ENCODE measurements around the gene PPFIA1.

- no peak for TF ChIP-seq CTCF (IDR thresholded peaks at IDR 0.05)
- no peak for TF ChIP-seq MAX (CRISPR knock-in tag; IDR thresholded peaks at IDR 0.05)
- no peak for TF ChIP-seq ESRRA (CRISPR knock-in tag; IDR thresholded peaks at IDR 0.05; ENCODE audit: borderline replicate concordance)
- no peak for TF ChIP-seq OVOL2 (CRISPR knock-in tag; IDR thresholded peaks at IDR 0.05; ENCODE audit: borderline replicate concordance)
- TF ChIP-seq SP1 (CRISPR knock-in tag; conservative IDR thresholded peaks at IDR 0.05): no peak
- TF ChIP-seq NR2C2 (CRISPR knock-in tag; IDR thresholded peaks at IDR 0.05): no peak
- TF ChIP-seq SMAD3 (CRISPR knock-in tag; IDR thresholded peaks at IDR 0.05; ENCODE audit: borderline replicate concordance): no peak
- TF ChIP-seq ETV6 (CRISPR knock-in tag; IDR thresholded peaks at IDR 0.05): no peak
- no peak for TF ChIP-seq GABPB1 (CRISPR knock-in tag; IDR thresholded peaks at IDR 0.05)
- TF ChIP-seq NR1H2 (CRISPR knock-in tag; IDR thresholded peaks at IDR 0.05): no peak
- no peak for TF ChIP-seq FOXK1 (CRISPR knock-in tag; IDR thresholded peaks at IDR 0.05)
- TF ChIP-seq USF2 (CRISPR knock-in tag; IDR thresholded peaks at IDR 0.05): no peak
- TF ChIP-seq ZNF138 (CRISPR knock-in tag; conservative IDR thresholded peaks at IDR 0.05): no peak
These were observed 106.1 kb downstream of the PPFIA1 start for GRCh38 chr11:70376621-70377020.

Measured in WTC11 (cell line).